ENCODE measurements around the gene SHISAL1.

Gene SHISAL1

DNA sequence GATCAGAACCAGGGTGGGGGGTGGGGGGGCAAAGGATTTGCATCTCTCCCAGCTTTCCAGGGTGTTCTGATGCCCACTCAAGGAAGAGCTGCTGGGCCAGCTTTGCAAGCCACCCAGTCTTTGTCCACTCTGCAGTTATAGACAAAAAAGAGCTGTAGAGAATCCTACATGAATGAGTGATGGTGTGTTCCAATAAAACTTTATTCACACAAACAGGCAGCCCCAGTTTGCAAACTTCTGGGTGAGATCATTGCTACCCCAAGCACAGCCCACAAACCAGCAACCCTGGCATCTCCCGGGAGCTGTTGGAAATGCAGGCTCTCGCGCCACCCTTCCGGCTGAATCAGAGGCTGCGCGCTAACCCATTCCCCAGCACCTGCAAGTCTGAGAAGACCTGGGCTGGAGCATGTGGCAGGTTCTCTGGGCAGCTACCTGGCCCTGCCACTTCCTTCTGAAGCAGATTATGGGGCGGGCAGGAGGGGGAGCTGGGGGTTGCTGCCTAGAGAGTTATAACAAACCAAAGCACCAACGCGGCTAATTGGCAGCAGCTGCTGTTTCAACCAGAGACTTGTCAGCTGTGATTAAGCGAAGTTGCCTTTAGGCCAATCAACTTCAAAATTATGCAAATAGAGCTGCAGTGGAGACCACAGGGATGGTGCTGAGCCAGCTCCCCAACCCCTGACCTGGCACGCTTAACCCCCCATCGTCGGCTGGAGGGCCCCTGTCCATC is 3.8 kb upstream of the SHISAL1 start:
- Histone ChIP-seq H3K4me1 (ENCODE audit: low read depth, poor library complexity, severe bottlenecking) (no peaks in the 10 kb centered on the region), H2AFZ (ENCODE audit: low read depth) (no peak overlapping the region), H3K27me3 (ENCODE audit: insufficient read depth, low read depth) (peaks cover 12% of the 10 kb centered on the region; the same call in 1 of the 2 replicates), H3K4me2 (no peak overlapping the region), H3K4me3 (IDR thresholded peaks at IDR 0.05; ENCODE audit: insufficient read depth, low read depth, low read length) (no peak overlapping the region), H3K79me2 (ENCODE audit: insufficient read depth, low read depth) (no peaks in the 10 kb centered on the region), H3K36me3 (ENCODE audit: insufficient read depth) (no peaks in the 10 kb centered on the region), H3K27ac (no peak overlapping the region), H4K20me1 (ENCODE audit: insufficient read depth) (no peaks in the 10 kb centered on the region), H3K9ac (no peak overlapping the region)
- no peak for TF ChIP-seq CTCF (conservative IDR thresholded peaks at IDR 0.05; ENCODE audit: low read depth, low read length)

GRCh38 chr22:44314425-44315067 is 1.8 kb upstream of the SHISAL1 start:
- Histone ChIP-seq H3K79me2 (ENCODE audit: insufficient read depth, low read depth) (no peaks in the 10 kb centered on the region), H3K4me2 (no peak overlapping the region), H3K27ac (no peak overlapping the region), H2AFZ (ENCODE audit: low read depth) (no peak overlapping the region), H4K20me1 (ENCODE audit: insufficient read depth) (no peaks in the 10 kb centered on the region), H3K4me1 (ENCODE audit: low read depth, poor library complexity, severe bottlenecking) (no peaks in the 10 kb centered on the region), H3K4me3 (IDR thresholded peaks at IDR 0.05; ENCODE audit: insufficient read depth, low read depth, low read length) (no peak overlapping the region), H3K36me3 (ENCODE audit: insufficient read depth) (no peaks in the 10 kb centered on the region), H3K27me3 (ENCODE audit: insufficient read depth, low read depth) (peaks cover 4% of the 10 kb centered on the region; the same call in 1 of the 2 replicates), H3K9ac (no peak overlapping the region)
- no peak for TF ChIP-seq CTCF (conservative IDR thresholded peaks at IDR 0.05; ENCODE audit: low read depth, low read length)

DNA sequence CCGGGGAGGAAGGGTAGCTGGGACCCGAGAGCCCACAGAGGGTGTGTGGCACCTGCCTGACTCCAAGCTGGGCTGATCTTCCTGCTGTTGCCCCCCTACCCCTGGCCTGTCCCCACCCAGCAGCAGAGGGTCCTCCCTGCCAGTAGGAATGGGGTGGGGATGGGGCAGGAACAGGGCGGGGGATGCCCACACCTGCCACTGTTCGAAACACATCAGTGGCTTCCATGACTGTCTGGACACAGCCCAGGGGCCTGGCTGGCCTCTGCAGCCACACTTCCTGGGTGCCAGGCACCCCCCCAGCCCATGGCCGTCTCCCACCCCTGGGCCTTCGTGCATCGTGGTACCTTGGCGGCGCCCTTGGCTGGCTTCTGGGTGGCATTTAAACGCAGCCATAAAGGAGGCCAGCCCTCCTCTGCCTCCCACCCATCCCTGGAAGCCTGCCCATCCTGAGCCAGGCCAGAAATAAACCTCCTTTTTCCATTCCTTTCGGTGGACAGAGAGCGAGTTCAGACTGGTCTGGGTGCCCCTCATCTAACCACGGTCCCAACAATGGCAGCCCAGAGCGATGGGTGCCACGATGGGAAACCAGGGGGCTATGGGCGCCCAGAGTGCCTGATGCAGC is 745 bp upstream of the SHISAL1 start:
- no peak for TF ChIP-seq CTCF (conservative IDR thresholded peaks at IDR 0.05; ENCODE audit: low read depth, low read length)
- Histone ChIP-seq H3K4me2 (no peak overlapping the region), H3K4me1 (ENCODE audit: low read depth, poor library complexity, severe bottlenecking) (no peaks in the 10 kb centered on the region), H3K27me3 (ENCODE audit: insufficient read depth, low read depth) (peaks cover 4% of the 10 kb centered on the region; the same call in 1 of the 2 replicates), H3K79me2 (ENCODE audit: insufficient read depth, low read depth) (no peaks in the 10 kb centered on the region), H3K4me3 (IDR thresholded peaks at IDR 0.05; ENCODE audit: insufficient read depth, low read depth, low read length) (no peak overlapping the region), H4K20me1 (ENCODE audit: insufficient read depth) (no peaks in the 10 kb centered on the region), H2AFZ (ENCODE audit: low read depth) (no peak overlapping the region), H3K9ac (no peak overlapping the region), H3K27ac (no peak overlapping the region), H3K36me3 (ENCODE audit: insufficient read depth) (no peaks in the 10 kb centered on the region)

- Histone ChIP-seq H3K79me2 (ENCODE audit: insufficient read depth, low read depth) (no peaks in the 10 kb centered on the region), H4K20me1 (ENCODE audit: insufficient read depth) (no peaks in the 10 kb centered on the region), H3K4me3 (IDR thresholded peaks at IDR 0.05; ENCODE audit: insufficient read depth, low read depth, low read length) (no peak overlapping the region), H3K27me3 (ENCODE audit: insufficient read depth, low read depth) (no peaks in the 10 kb centered on the region; the same call in 1 of the 2 replicates), H3K9ac (no peak overlapping the region), H3K4me2 (no peak overlapping the region), H3K4me1 (ENCODE audit: low read depth, poor library complexity, severe bottlenecking) (no peaks in the 10 kb centered on the region), H3K36me3 (ENCODE audit: insufficient read depth) (no peaks in the 10 kb centered on the region), H2AFZ (ENCODE audit: low read depth) (no peak overlapping the region), H3K27ac (no peak overlapping the region)
- TF ChIP-seq CTCF (conservative IDR thresholded peaks at IDR 0.05; ENCODE audit: low read depth, low read length), result no peak
Observed at GRCh38 chr22:44311855-44312170, 938 bp downstream of the SHISAL1 start.

Measured in KMS-11 (cell line).